ENCODE measurements around the gene GCK.

GCK gene

GRCh38 chr7:44103566-44103922 lies 85.7 kb downstream of the GCK start:
- POLR2A ChIA-PET: interaction anchor here (2.8 kb wide), 1 partner anchor 15 kb away, joined by 9 read pairs; no protein-coding TSS in a partner anchor
- CTCF ChIA-PET: no interaction called here
- DNase-seq (ENCODE audit: low read depth, low spot score): no peak
- H3K4me3 ChIP-seq (ENCODE audit: low read depth, low read length): no peak overlapping the region
- TF ChIP-seq CTCF (IDR thresholded peaks at IDR 0.05; ENCODE audit: insufficient read depth, low read length, missing control alignments): no peak

GRCh38 chr7:44102846-44103565 lies 86.2 kb downstream of the GCK start:
- no peak for DNase-seq (ENCODE audit: low read depth, low spot score)
- CTCF ChIA-PET: interaction anchor here (1.0 kb wide), 1 partner anchor 32 kb away, joined by 3 read pairs; no protein-coding TSS in a partner anchor
- POLR2A ChIA-PET: interaction anchor here (1.1 to 2.8 kb wide), 2 partner anchors 15 to 22 kb away, joined by 3 to 9 read pairs; no protein-coding TSS in a partner anchor
- no peak overlapping the region for H3K4me3 ChIP-seq (ENCODE audit: low read depth, low read length)
- no peak for TF ChIP-seq CTCF (IDR thresholded peaks at IDR 0.05; ENCODE audit: insufficient read depth, low read length, missing control alignments)

- no peak for DNase-seq (ENCODE audit: low read depth, low spot score)
- CTCF ChIA-PET: interaction anchor here (1.0 to 1.5 kb wide), 3 partner anchors 15 to 31 kb away, joined by 3 to 5 read pairs (median 5); no protein-coding TSS in a partner anchor
- no peak for TF ChIP-seq CTCF (IDR thresholded peaks at IDR 0.05; ENCODE audit: insufficient read depth, low read length, missing control alignments)
- POLR2A ChIA-PET: interaction anchor here (0.9 to 2.8 kb wide), 4 partner anchors 13 to 21 kb away, joined by 3 to 9 read pairs (median 6); no protein-coding TSS in a partner anchor
- H3K4me3 ChIP-seq (ENCODE audit: low read depth, low read length): no peak overlapping the region
These were observed 87.0 kb downstream of the GCK start for GRCh38 chr7:44101966-44102845.

GRCh38 chr7:44101303-44101965 lies 87.8 kb downstream of the GCK start:
- TF ChIP-seq CTCF (IDR thresholded peaks at IDR 0.05; ENCODE audit: insufficient read depth, low read length, missing control alignments): no peak
- DNase-seq (ENCODE audit: low read depth, low spot score): no peak
- ChIA-PET POLR2A (interaction anchor here (0.9 to 2.8 kb wide), 3 partner anchors 12 to 14 kb away, joined by 3 to 9 read pairs (median 9); no protein-coding TSS in a partner anchor), CTCF (interaction anchor here (1.4 to 2.7 kb wide), 3 partner anchors 9 to 23 kb away, joined by 5 to 8 read pairs (median 5); no protein-coding TSS in a partner anchor)
- no peak overlapping the region for H3K4me3 ChIP-seq (ENCODE audit: low read depth, low read length)

GRCh38 chr7:44100458-44101302 lies 88.6 kb downstream of the GCK start:
- no peak for TF ChIP-seq CTCF (IDR thresholded peaks at IDR 0.05; ENCODE audit: insufficient read depth, low read length, missing control alignments)
- CTCF ChIA-PET: interaction anchor here (1.4 to 2.7 kb wide), 3 partner anchors 10 to 23 kb away, joined by 5 to 8 read pairs (median 5); no protein-coding TSS in a partner anchor
- POLR2A ChIA-PET: interaction anchor here (2.8 kb wide), 1 partner anchor 12 kb away, joined by 9 read pairs; no protein-coding TSS in a partner anchor
- no peak for DNase-seq (ENCODE audit: low read depth, low spot score)
- H3K4me3 ChIP-seq (ENCODE audit: low read depth, low read length): no peak overlapping the region
